Sigmoid colon (tissue), 4 donors: ENCODE measurements around the gene DIP2C.

ENCODE experiments used
- POLR2A ChIP-seq, 2 donors: fragments of 450-650 bp; IDR thresholded peaks; one replicate each; pipeline ENCODE4 v1.6.1; 2016; ENCODE audit warnings: antibody characterized with exemption in 2 of 2, mild to moderate bottlenecking in 2 of 2, moderate library complexity in 2 of 2
- POLR2AphosphoS5 ChIP-seq, 4 donors: sonication (generic); formaldehyde crosslinking; IDR thresholded peaks; one replicate each; pipeline ENCODE4 v1.6.1; 2017; ENCODE audit warnings: antibody characterized with exemption in 4 of 4

DNA sequence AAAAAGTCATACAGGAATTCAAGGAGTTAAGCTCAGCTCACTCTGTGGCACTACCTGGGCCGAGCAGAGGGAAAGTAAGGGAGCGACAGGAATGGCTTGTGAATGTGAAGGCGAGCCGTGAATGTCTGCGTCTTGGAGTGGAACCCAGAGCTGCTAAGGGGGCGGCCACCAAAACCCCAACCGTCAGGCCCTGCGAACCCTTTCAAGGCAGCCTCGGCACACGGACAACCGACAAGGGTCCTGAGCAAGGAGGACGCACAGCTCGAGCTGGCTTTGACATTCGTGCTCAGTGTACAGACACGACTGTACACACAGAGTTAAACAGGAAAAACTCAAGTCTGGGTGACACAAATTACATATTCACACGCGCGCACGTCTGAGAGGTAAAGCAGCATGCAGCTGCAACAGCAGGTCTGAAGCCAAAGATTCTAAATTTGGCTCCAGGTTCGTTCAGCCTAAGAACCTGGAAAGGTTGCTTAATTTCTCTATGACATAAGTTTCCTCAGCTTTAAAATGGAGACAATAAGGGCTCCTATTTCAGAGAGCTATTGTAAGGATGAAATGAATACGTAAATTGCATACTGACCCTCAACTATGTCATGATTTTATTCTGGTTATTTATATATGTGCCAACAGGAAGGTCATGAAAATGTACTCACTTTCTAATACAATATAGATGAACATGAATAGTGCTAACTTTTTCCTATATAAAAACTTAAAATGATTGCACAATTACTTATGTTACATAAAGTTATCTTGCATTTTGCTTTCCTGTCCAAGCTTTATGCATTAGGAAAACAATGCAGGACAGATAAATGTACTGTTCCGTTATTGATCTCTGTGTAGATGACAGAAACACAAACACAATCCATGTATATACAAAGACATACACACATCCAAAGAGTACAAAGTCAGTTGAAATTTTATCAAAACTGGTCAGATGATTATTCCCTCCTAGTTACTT lies 361.3 kb downstream of the DIP2C start:
- TF ChIP-seq POLR2A (IDR thresholded peaks at IDR 0.05) (no peak), POLR2AphosphoS5 (IDR thresholded peaks at IDR 0.05) (no peak)
